GM18508 (cell line): Measurements from ENCODE around the gene FICD.

Experiments
- ATAC-seq: cut with Tn5 transposase; IDR thresholded peaks from one replicate; pipeline ENCODE4 v1.9.1; 2021; ENCODE audit warnings: moderate number of reproducible peaks; ENCODE audit not compliant: insufficient read depth, unreplicated experiment

FICD gene

GRCh38 chr12:108495823-108496579 lies 19.1 kb upstream of the FICD start:
- ATAC-seq, result no peak

- ATAC-seq, result no peak
Measured at GRCh38 chr12:108498136-108498535, 16.9 kb upstream of the FICD start.

GRCh38 chr12:108502922-108503321 lies 12.2 kb upstream of the FICD start:
- ATAC-seq, result no peak

- ATAC-seq, result no peak
Measured at GRCh38 chr12:108505129-108505528, 9.9 kb upstream of the FICD start.

GRCh38 chr12:108507971-108508642 lies 7.0 kb upstream of the FICD start:
- no peak for ATAC-seq

- ATAC-seq, result no peak
Measured at GRCh38 chr12:108509806-108510205, 5.3 kb upstream of the FICD start.

- no peak for ATAC-seq
Measured at GRCh38 chr12:108510836-108511235, 4.2 kb upstream of the FICD start.

GRCh38 chr12:108511633-108512540 lies 3.2 kb upstream of the FICD start:
- no peak for ATAC-seq

GRCh38 chr12:108514468-108514972 lies 557 bp upstream of the FICD start:
- ATAC-seq, result no peak

- no peak for ATAC-seq
Measured at GRCh38 chr12:108515916-108516315, 839 bp downstream of the FICD start.

GRCh38 chr12:108516511-108517275 lies 1.6 kb downstream of the FICD start:
- ATAC-seq, result no peak

GRCh38 chr12:108517288-108518100 lies 2.4 kb downstream of the FICD start:
- ATAC-seq, result no peak

GRCh38 chr12:108518101-108518715 lies 3.1 kb downstream of the FICD start:
- ATAC-seq, result no peak

GRCh38 chr12:108518716-108519496 lies 3.8 kb downstream of the FICD start:
- no peak for ATAC-seq

GRCh38 chr12:108519558-108519957 lies 4.5 kb downstream of the FICD start:
- no peak for ATAC-seq

- ATAC-seq, result no peak
Measured at GRCh38 chr12:108523365-108523764, 8.3 kb downstream of the FICD start.

- no peak for ATAC-seq
Measured at GRCh38 chr12:108525681-108526080, 10.6 kb downstream of the FICD start.
